Peyer's patch (tissue), 4 donors: ENCODE measurements around the gene TPBG. TPM values are rescaled to one million over a fixed set of nuclear protein-coding genes. Genes with fewer than 3 reads are reported as not detected.
"Not testable (repeated sequence)": the region's sequence is repeated elsewhere in the genome, so short reads cannot be mapped to it uniquely, and the experiment has no call there.

Source experiments
- DNase-seq, 3 donors: peaks; one replicate each; pipeline ENCODE4 v3.0.0-alpha.2; 2017 to 2019
- H3K27ac ChIP-seq, 4 donors: fragments of 200-600 bp; sonication (generic); one replicate each; pipeline ENCODE4 v1.5.1; 2016 to 2019
- H3K27me3 ChIP-seq, 2 donors: fragments of 200-600 bp; sonication (generic); one replicate each; pipeline ENCODE4 v1.5.1; 2019
- H3K36me3 ChIP-seq, 3 donors: fragments of 200-600 bp; sonication (generic); one replicate each; pipeline ENCODE4 v1.5.1; 2016 to 2019
- H3K4me1 ChIP-seq, 4 donors: fragments of 200-600 bp; sonication (generic); one replicate each; pipeline ENCODE4 v1.5.1; 2016 to 2019
- H3K4me3 ChIP-seq, 4 donors: fragments of 200-600 bp; sonication (generic); 1 replicate in 3 of 4; 2 replicates in 1 of 4; pipeline ENCODE4 v1.5.1; 2016 to 2019; ENCODE audit warnings: mild to moderate bottlenecking in 1 of 4
- H3K9me3 ChIP-seq, 4 donors: fragments of 200-600 bp; sonication (generic); one replicate each; pipeline ENCODE4 v1.5.1; 2016 to 2019; ENCODE audit warnings: mild to moderate bottlenecking in 1 of 4
- POLR2A ChIP-seq, 2 donors: fragments of 450-650 bp; IDR thresholded peaks; one replicate each; pipeline ENCODE4 v1.5.1; 2017; ENCODE audit warnings: antibody characterized with exemption in 2 of 2, mild to moderate bottlenecking in 2 of 2, moderate library complexity in 2 of 2
- total RNA-seq, 4 donors: library from RNA; depleted of rRNA; stranded (reverse); fragments of >200 nt; gene quantifications; one replicate each; pipeline ENCODE4 v1.1.0, GENCODE V29; 2016
- TF ChIP-seq, protein P1 (sequence below), 6 experiments: fragments of 450-650 bp in 4 of 6; fragments of 200-600 bp in 2 of 6; sonication (generic) in 1 of 6; IDR thresholded peaks; one replicate each; pipeline ENCODE4 v1.5.1; 2017 to 2019; ENCODE audit warnings: antibody characterized with exemption in 6 of 6, mild to moderate bottlenecking in 3 of 6, moderate library complexity in 1 of 6

The TPBG gene
- total RNA-seq, 4 donors from 2014 or later, result 6.8 to 14.5 (median 10.7) TPM

DNA sequence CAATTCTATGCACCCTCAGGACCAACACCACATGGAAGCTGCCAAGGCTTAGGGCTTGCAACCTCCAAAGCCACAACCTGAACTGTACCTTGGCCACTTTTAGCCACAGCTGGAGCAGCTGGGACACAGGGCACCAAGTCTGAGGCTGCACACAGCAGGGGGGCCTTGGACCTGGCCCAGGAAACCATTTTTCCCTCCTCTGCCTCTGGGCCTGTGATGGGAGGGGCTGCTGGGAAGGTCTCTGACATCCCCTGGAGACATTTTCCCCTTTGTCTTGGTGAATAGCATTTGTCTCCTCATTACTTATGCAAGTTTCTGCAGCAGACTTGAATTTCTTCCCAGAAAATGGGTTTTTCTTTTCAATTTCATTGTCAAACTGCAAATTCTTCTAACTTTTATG is 13.0 kb downstream of the TPBG start:
- TF ChIP-seq POLR2A (IDR thresholded peaks at IDR 0.05), result no peak
- TF ChIP-seq, protein P1, sequence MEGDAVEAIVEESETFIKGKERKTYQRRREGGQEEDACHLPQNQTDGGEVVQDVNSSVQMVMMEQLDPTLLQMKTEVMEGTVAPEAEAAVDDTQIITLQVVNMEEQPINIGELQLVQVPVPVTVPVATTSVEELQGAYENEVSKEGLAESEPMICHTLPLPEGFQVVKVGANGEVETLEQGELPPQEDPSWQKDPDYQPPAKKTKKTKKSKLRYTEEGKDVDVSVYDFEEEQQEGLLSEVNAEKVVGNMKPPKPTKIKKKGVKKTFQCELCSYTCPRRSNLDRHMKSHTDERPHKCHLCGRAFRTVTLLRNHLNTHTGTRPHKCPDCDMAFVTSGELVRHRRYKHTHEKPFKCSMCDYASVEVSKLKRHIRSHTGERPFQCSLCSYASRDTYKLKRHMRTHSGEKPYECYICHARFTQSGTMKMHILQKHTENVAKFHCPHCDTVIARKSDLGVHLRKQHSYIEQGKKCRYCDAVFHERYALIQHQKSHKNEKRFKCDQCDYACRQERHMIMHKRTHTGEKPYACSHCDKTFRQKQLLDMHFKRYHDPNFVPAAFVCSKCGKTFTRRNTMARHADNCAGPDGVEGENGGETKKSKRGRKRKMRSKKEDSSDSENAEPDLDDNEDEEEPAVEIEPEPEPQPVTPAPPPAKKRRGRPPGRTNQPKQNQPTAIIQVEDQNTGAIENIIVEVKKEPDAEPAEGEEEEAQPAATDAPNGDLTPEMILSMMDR (IDR thresholded peaks at IDR 0.05), result no peak

DNA sequence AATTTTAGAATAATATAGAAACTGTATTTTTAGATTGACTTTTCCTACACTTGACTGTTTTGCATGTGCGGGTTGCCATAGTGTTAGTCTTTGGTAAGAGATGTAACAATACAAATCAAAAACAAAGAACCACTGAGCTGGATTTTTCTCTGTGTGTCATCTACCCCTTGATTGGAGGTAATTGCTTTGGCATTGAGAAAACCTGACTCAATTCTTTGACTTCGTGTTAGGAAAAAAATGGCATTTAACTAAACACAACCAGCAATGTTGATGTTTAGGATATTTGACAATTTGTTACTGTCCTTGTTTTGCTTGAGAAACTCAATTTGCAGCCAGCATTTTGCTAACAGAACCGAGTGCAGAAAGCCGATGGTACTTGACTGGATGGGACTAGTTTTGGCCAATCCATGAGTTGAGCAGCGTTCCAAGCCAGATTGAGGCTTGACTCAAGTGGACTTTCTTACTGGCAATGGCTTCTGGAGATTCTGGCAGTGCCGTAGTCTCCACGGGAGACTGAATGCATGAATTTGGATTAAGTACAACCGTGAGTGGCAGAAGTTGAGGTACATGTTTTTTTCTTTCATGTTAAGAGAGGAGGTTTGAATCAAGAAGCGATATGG is 17.1 kb downstream of the TPBG start:
- Histone ChIP-seq H3K4me1 (no peaks in the 10 kb centered on the region), H3K9me3 (no peaks in the 10 kb centered on the region), H3K27me3 (no peaks in the 10 kb centered on the region), H3K4me3 (no peak overlapping the region), H3K36me3 (no peaks in the 10 kb centered on the region), H3K27ac (no peak overlapping the region)
- no peak for DNase-seq
- TF ChIP-seq, protein P1 (IDR thresholded peaks at IDR 0.05), result no peak
- TF ChIP-seq POLR2A (IDR thresholded peaks at IDR 0.05), result no peak

More for the DNA sequence above, 13.0 kb downstream of the TPBG start:
- no peaks in the 10 kb centered on the region for H3K27me3 ChIP-seq
- no peak overlapping the region for H3K4me3 ChIP-seq
- H3K27ac ChIP-seq, result no peak overlapping the region
- no peak for DNase-seq
- no peaks in the 10 kb centered on the region for H3K36me3 ChIP-seq
- H3K9me3 ChIP-seq, result no peaks in the 10 kb centered on the region
- no peaks in the 10 kb centered on the region for H3K4me1 ChIP-seq

DNA sequence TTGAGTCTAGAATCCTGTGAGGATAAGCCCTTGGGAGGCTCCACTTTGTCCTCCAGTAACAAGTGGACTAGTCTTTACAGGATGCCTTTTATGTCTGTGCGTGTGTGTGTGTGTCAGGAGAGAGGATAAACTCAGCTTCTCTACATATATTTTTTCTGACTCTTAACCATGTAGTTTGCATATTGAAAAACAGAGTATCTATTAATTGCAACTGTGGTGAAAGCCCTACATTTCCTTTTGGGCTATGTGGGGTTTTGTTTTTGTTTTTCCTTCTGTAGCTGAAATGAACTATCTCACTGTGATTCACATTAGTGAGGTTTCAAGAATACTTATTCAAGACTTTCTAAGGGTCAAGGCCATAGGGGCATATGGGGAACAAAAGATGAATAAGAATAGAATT is 17.7 kb downstream of the TPBG start:
- Histone ChIP-seq H3K27me3 (no peaks in the 10 kb centered on the region), H3K27ac (no peak overlapping the region)

DNA sequence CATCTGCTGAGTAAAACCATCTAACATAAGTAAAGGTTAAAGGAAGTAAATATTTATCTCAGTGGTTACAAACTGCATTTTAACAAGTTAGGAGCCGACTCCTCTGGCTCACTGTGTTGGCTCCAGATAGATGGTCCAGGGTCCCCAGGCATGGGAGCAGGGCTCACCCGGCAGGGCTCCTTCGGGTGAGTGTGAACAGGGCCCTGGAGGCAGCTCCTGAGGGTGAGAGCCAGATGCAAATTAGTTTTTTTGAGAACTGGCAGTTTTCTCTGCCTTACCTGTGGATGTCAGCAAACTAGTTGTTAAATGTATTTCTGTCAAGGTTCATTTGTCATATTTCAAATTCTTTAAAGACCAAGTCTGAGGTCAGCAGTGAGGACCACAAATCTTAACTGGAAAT is 21.5 kb downstream of the TPBG start:
- Histone ChIP-seq H3K27ac (no peak overlapping the region), H3K27me3 (no peaks in the 10 kb centered on the region), H3K4me1 (no peaks in the 10 kb centered on the region), H3K36me3 (no peaks in the 10 kb centered on the region), H3K9me3 (no peaks in the 10 kb centered on the region), H3K4me3 (no peak overlapping the region)
- DNase-seq, result no peak
- no peak for TF ChIP-seq POLR2A (IDR thresholded peaks at IDR 0.05)
- TF ChIP-seq, protein P1 (IDR thresholded peaks at IDR 0.05), result no peak

More for the DNA sequence above, 17.7 kb downstream of the TPBG start:
- TF ChIP-seq, protein P1 (IDR thresholded peaks at IDR 0.05), result no peak
- no peak for TF ChIP-seq POLR2A (IDR thresholded peaks at IDR 0.05)
- Histone ChIP-seq H3K9me3 (no peaks in the 10 kb centered on the region), H3K36me3 (no peaks in the 10 kb centered on the region), H3K4me1 (no peaks in the 10 kb centered on the region), H3K4me3 (no peak overlapping the region)
- no peak for DNase-seq

DNA sequence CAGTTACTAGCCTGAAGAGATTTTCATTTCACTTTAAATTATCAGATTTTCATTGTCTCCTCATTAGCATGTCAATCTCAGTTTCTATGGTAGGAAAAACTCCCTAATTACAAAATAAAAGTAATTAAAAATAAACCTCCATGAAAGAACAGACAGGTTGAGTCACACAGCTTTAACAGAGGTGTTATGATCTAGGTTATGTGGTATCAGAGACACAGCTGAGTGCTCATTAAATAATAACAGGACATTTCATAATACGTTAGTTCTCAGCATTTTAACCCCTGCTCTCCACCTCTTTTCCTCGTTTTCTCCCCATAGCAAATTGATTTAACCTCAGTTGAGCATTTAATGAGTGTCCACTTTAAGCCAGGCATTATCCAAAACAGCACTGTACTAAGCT is 21.9 kb downstream of the TPBG start:
- TF ChIP-seq, protein P1 (IDR thresholded peaks at IDR 0.05), result no peak
- no peak for TF ChIP-seq POLR2A (IDR thresholded peaks at IDR 0.05)
- Histone ChIP-seq H3K36me3 (no peaks in the 10 kb centered on the region), H3K27ac (no peak overlapping the region), H3K9me3 (no peaks in the 10 kb centered on the region), H3K27me3 (no peaks in the 10 kb centered on the region), H3K4me3 (no peak overlapping the region), H3K4me1 (no peaks in the 10 kb centered on the region)
- no peak for DNase-seq

DNA sequence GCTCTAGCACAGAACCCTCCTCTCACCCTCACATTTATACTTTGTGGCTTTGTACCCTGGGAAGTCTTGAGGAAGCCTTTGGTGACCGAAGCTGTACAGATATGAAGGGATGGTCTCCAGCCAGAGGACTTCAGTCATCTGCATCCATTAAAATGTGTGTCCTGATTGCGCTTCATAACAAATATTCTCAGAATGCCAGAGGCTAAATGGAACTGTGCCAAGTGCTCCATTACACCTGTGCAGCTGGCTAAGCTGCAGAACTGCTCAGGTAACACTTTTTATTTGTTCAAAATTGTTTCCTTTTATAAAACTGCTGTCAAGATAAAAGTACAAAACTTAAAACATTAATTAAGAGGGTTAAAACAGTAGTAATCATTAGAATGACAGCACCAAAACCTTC is 22.3 kb downstream of the TPBG start:
- no peak overlapping the region for H3K27ac ChIP-seq
- no peaks in the 10 kb centered on the region for H3K9me3 ChIP-seq
- no peak for TF ChIP-seq POLR2A (IDR thresholded peaks at IDR 0.05)
- TF ChIP-seq, protein P1 (IDR thresholded peaks at IDR 0.05), result no peak
- H3K4me3 ChIP-seq, result no peak overlapping the region
- H3K4me1 ChIP-seq, result no peaks in the 10 kb centered on the region
- no peak for DNase-seq
- H3K36me3 ChIP-seq, result no peaks in the 10 kb centered on the region
- H3K27me3 ChIP-seq, result no peaks in the 10 kb centered on the region

DNA sequence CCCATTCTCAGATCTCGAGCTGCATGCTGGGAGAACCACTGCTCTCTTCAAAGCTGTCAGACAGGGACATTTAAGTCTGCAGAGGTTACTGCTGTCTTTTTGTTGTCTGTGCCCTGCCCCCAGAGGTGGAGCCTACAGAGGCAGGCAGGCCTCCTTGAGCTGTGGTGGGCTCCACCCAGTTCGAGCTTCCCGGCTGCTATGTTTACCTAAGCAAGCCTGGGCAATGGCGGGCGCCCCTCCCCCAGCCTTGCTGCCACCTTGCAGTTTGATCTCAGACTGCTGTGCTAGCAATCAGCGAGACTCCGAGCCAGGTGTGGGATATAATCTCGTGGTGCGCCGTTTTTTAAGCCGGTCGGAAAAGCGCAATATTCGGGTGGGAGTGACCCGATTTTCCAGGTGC is 31.2 kb downstream of the TPBG start:
- H3K9me3 ChIP-seq, H3K4me1 ChIP-seq, DNase-seq, H3K27ac ChIP-seq, H3K27me3 ChIP-seq, H3K36me3 ChIP-seq, H3K4me3 ChIP-seq: not testable (repeated sequence)
